GM12878 (cell line): ENCODE results near the gene EXPH5.

Experiments used
- ATF7 ChIP-seq: fragments of 450-650 bp; IDR thresholded peaks from 2 replicates; pipeline ENCODE4 v1.6.1; 2016; ENCODE audit warnings: low read depth, mild to moderate bottlenecking
- EZH2 ChIP-seq: IDR thresholded peaks from 2 replicates; pipeline ENCODE4 v1.6.1; 2012; ENCODE audit warnings: low read depth, mild to moderate bottlenecking, control low read depth, inconsistent platforms, low read length, borderline replicate concordance; ENCODE audit not compliant: control insufficient read depth
- GABPA ChIP-seq: IDR thresholded peaks from 2 replicates; pipeline ENCODE4 v1.6.1; 2014; ENCODE audit warnings: antibody characterized with exemption, low read depth, mild to moderate bottlenecking, inconsistent platforms
- POLR2A ChIP-seq: IDR thresholded peaks from 2 replicates; pipeline ENCODE4 v1.6.1; 2011; ENCODE audit warnings: low read depth, mild to moderate bottlenecking, low read length
- RELA ChIP-seq: fragments of 450-650 bp; IDR thresholded peaks from 2 replicates; pipeline ENCODE4 v1.8.0; 2014; ENCODE audit warnings: borderline replicate concordance; ENCODE audit not compliant: partially characterized antibody
- SIN3A ChIP-seq: IDR thresholded peaks from 2 replicates; pipeline ENCODE4 v1.6.1; 2012; ENCODE audit warnings: low read depth, low read length, improper control_type of control experiment
- SRF ChIP-seq, 2 experiments: IDR thresholded peaks; 2 replicates each; pipeline ENCODE4 v1.6.1; 2011; ENCODE audit warnings: low read depth in 2 of 2, low read length in 2 of 2, mild to moderate bottlenecking in 1 of 2, moderate library complexity in 1 of 2
- TF ChIP-seq, protein P1 (sequence below), 3 experiments: IDR thresholded peaks in 2 of 3; conservative IDR thresholded peaks in 1 of 3; 2 replicates each; pipeline ENCODE4 v1.5.1; 2011; ENCODE audit warnings: low read depth in 3 of 3, low read length in 3 of 3, mild to moderate bottlenecking in 3 of 3, control low read depth in 2 of 3, moderate library complexity in 2 of 3, inconsistent platforms in 1 of 3, mixed read lengths in 1 of 3; ENCODE audit not compliant: control insufficient read depth in 2 of 3, insufficient read depth in 1 of 3; ENCODE audit errors: extremely low read depth in 1 of 3
- TF ChIP-seq, protein P2 (sequence below): IDR thresholded peaks from 2 replicates; pipeline ENCODE4 v1.6.1; 2012; ENCODE audit warnings: low read depth, low read length, improper control_type of control experiment
- TF ChIP-seq, protein P3 (sequence below): IDR thresholded peaks from 2 replicates; pipeline ENCODE4 v1.6.1; 2012; ENCODE audit warnings: low read length, inconsistent platforms
- TF ChIP-seq, protein P4 (sequence below): fragments of 450-650 bp; IDR thresholded peaks from 2 replicates; pipeline ENCODE4 v1.6.1; 2016; ENCODE audit warnings: mild to moderate bottlenecking
- TF ChIP-seq, protein P5 (sequence below): fragments of 450-650 bp; IDR thresholded peaks from 2 replicates; pipeline ENCODE4 v1.6.1; 2018; ENCODE audit warnings: mild to moderate bottlenecking, low read depth, moderate library complexity; ENCODE audit not compliant: partially characterized antibody

- TF ChIP-seq, protein P1, sequence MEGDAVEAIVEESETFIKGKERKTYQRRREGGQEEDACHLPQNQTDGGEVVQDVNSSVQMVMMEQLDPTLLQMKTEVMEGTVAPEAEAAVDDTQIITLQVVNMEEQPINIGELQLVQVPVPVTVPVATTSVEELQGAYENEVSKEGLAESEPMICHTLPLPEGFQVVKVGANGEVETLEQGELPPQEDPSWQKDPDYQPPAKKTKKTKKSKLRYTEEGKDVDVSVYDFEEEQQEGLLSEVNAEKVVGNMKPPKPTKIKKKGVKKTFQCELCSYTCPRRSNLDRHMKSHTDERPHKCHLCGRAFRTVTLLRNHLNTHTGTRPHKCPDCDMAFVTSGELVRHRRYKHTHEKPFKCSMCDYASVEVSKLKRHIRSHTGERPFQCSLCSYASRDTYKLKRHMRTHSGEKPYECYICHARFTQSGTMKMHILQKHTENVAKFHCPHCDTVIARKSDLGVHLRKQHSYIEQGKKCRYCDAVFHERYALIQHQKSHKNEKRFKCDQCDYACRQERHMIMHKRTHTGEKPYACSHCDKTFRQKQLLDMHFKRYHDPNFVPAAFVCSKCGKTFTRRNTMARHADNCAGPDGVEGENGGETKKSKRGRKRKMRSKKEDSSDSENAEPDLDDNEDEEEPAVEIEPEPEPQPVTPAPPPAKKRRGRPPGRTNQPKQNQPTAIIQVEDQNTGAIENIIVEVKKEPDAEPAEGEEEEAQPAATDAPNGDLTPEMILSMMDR (IDR thresholded peaks at IDR 0.05 in 2 of 3, conservative IDR thresholded peaks at IDR 0.05 in 1 of 3; ENCODE audit: control insufficient read depth in 2 of 3, extremely low read depth in 1 of 3, insufficient read depth in 1 of 3, low read depth in 3 of 3, low read length in 3 of 3): no peak
- TF ChIP-seq, protein P2, sequence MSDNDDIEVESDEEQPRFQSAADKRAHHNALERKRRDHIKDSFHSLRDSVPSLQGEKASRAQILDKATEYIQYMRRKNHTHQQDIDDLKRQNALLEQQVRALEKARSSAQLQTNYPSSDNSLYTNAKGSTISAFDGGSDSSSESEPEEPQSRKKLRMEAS: no peak
- no peak for TF ChIP-seq GABPA
- no peak for TF ChIP-seq EZH2
- no peak for TF ChIP-seq ATF7
- TF ChIP-seq, protein P3, sequence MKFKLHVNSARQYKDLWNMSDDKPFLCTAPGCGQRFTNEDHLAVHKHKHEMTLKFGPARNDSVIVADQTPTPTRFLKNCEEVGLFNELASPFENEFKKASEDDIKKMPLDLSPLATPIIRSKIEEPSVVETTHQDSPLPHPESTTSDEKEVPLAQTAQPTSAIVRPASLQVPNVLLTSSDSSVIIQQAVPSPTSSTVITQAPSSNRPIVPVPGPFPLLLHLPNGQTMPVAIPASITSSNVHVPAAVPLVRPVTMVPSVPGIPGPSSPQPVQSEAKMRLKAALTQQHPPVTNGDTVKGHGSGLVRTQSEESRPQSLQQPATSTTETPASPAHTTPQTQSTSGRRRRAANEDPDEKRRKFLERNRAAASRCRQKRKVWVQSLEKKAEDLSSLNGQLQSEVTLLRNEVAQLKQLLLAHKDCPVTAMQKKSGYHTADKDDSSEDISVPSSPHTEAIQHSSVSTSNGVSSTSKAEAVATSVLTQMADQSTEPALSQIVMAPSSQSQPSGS: no peak
- no peak for TF ChIP-seq RELA
- TF ChIP-seq, protein P4, sequence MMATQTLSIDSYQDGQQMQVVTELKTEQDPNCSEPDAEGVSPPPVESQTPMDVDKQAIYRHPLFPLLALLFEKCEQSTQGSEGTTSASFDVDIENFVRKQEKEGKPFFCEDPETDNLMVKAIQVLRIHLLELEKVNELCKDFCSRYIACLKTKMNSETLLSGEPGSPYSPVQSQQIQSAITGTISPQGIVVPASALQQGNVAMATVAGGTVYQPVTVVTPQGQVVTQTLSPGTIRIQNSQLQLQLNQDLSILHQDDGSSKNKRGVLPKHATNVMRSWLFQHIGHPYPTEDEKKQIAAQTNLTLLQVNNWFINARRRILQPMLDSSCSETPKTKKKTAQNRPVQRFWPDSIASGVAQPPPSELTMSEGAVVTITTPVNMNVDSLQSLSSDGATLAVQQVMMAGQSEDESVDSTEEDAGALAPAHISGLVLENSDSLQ: no peak
- TF ChIP-seq, protein P5, sequence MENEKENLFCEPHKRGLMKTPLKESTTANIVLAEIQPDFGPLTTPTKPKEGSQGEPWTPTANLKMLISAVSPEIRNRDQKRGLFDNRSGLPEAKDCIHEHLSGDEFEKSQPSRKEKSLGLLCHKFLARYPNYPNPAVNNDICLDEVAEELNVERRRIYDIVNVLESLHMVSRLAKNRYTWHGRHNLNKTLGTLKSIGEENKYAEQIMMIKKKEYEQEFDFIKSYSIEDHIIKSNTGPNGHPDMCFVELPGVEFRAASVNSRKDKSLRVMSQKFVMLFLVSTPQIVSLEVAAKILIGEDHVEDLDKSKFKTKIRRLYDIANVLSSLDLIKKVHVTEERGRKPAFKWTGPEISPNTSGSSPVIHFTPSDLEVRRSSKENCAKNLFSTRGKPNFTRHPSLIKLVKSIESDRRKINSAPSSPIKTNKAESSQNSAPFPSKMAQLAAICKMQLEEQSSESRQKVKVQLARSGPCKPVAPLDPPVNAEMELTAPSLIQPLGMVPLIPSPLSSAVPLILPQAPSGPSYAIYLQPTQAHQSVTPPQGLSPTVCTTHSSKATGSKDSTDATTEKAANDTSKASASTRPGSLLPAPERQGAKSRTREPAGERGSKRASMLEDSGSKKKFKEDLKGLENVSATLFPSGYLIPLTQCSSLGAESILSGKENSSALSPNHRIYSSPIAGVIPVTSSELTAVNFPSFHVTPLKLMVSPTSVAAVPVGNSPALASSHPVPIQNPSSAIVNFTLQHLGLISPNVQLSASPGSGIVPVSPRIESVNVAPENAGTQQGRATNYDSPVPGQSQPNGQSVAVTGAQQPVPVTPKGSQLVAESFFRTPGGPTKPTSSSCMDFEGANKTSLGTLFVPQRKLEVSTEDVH: no peak
- no peak for TF ChIP-seq POLR2A
- no peak for TF ChIP-seq SIN3A
- TF ChIP-seq SRF (IDR thresholded peaks at IDR 0.05; ENCODE audit: low read depth in 2 of 2, low read length in 2 of 2): no peak
These were observed 20.5 kb upstream of the EXPH5 start for GRCh38 chr11:108614086-108614485.
